NCI-H1436 treated with DMSO at 0.1 percent for 48 hours (cell line): Measurements from ENCODE around the gene TUBGCP2.

Experiments used
- DNase-seq: peaks from one replicate; lab custom pipeline; 2025; lab: John Stamatoyannopoulos, UW

Gene TUBGCP2

DNA sequence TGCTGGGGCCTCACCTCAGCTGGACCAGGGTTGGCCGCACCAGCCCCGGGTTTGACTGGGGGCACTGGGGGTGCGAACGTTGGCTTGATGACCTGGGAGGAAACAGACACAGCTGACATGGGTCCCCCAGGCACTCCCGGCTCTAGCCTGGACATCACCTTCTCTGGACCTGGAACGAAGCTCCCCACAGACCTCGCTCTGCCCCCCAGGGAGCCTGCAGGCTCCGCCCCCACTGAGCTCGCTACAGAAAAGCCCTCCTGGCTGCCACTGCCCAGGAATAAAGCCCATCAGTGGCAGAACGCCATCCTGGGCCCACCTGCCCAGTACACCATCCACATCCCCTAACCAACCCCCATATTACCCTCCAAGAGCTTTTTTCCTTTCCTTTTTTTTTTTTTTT lies 45.0 kb downstream of the TUBGCP2 start:
- no peak for DNase-seq

DNA sequence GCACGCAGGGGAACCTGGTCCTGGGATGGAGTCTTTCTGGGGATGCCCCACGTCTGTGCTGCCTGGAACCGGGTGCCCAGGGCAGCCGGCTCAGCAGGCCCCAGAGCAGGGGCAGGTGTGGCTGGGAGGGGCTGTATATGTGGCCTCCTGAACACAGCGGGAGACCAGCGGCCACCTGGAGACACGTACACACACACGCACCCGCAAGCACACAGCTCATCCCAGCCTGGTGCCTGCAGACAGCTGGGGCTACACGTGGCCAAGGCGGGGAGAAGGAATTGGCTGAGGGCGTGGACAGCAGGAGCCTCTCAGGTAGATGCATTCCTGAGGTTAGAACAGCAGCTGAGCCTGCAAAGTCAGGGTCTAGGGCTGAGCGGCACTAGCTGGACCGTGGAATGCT lies 46.0 kb downstream of the TUBGCP2 start:
- DNase-seq, result no peak

GRCh38 chr10:133261726-133262325 lies 46.8 kb downstream of the TUBGCP2 start:
- no peak for DNase-seq

DNA sequence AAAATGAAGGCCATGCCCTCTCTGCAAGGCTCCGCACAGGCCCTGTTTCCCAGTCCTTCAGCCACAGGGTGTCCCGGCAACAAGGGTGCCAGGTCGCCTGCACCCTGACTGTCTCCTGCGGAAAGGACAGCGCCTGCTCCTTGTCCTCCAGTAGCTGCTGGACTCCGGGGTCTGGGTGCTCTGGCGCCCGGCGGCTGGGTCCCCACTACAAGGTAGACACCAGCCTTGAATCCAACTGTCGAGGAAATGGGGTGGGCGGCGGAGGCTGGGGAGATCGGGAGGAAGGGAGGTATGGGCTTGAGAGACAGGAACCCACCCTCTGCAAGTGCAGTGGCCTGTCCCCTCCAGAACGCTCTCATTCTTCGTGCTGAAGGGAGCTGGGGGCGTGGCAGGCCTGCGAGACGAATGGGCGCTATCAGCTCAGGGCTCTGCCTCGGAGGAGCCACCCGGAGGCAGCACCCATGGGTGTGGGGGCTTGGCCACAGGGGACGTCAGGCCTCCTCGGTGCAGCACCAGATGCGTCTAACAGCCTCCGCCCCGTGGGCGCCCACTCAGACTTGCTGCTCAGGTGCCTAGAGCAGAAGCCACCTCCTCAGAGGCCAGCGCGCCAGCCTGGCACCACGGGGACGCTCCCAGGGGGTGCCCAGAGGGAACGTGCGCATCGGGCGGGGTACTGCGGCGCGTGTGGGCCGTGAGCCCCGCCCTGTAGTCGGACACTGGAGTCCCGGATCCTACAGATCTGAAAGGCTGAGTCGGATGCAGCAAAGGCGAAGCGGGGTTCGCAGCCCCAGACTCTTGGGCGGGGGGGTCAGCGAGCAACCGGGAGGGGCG lies 47.6 kb downstream of the TUBGCP2 start:
- no peak for DNase-seq

GRCh38 chr10:133259602-133259989 lies 49.1 kb downstream of the TUBGCP2 start:
- no peak for DNase-seq

GRCh38 chr10:133258818-133259601 lies 49.7 kb downstream of the TUBGCP2 start:
- DNase-seq, result no peak

GRCh38 chr10:133258066-133258817 lies 50.4 kb downstream of the TUBGCP2 start:
- DNase-seq, result no peak

GRCh38 chr10:133257489-133258065 lies 51.1 kb downstream of the TUBGCP2 start:
- peak; percentile 19 for DNase-seq

DNA sequence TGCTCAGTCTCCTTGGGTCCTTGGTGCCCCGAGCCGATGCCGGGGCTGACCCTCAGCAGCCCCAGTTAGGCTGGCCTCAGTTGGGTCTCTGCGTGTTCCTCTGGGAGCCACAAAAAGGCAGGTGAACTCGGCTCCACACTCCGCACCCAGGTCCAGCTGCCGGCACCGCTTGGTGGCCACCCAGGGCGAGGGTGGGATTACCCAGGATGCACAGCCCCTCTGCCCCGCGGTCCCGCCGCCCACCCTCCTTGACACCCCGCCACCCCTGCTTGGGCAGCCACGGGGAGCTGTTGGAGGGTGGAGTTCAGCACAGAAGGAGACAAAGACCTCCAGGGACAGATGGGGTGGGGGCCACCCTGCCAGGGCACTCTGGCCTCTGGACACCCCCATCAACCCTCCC lies 53.3 kb downstream of the TUBGCP2 start:
- DNase-seq, result no peak

DNA sequence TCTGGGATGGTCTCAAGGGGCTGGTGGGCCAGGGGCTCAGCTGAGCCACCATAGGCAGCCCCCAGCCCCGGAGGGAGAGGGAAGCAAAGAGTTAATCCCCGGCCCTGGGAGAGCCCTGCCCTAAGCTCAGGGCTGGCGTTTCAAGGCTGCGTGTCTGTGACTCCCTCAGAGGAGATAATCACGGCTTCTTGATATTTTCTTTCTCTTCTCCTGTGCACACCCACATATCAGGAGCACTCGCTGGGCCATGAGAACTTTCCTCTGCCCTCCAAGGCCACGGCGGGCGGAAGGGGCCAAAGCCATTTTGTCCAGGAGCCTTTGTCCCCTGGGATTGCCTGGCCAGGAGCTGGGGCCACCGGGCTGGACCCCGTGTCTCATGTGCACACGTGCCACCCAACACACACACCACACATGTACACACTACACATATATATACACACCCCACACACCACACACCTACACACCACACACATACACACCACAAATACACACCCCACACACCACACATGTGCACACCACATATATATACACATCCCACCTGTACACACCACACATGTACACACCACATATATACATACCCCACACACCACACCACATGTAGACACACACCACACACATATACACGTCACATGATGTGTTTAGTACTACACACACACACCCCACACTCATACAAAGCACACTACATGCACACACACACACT lies 54.1 kb downstream of the TUBGCP2 start:
- DNase-seq, result no peak

GRCh38 chr10:133253361-133253955 lies 55.2 kb downstream of the TUBGCP2 start:
- no peak for DNase-seq

- no peak for DNase-seq
Measured at GRCh38 chr10:133252223-133252552, 56.5 kb downstream of the TUBGCP2 start.

- DNase-seq, result no peak
Measured at GRCh38 chr10:133251388-133252222, 57.1 kb downstream of the TUBGCP2 start.

- DNase-seq, result no peak
Measured at GRCh38 chr10:133249975-133250754, 58.5 kb downstream of the TUBGCP2 start.

DNA sequence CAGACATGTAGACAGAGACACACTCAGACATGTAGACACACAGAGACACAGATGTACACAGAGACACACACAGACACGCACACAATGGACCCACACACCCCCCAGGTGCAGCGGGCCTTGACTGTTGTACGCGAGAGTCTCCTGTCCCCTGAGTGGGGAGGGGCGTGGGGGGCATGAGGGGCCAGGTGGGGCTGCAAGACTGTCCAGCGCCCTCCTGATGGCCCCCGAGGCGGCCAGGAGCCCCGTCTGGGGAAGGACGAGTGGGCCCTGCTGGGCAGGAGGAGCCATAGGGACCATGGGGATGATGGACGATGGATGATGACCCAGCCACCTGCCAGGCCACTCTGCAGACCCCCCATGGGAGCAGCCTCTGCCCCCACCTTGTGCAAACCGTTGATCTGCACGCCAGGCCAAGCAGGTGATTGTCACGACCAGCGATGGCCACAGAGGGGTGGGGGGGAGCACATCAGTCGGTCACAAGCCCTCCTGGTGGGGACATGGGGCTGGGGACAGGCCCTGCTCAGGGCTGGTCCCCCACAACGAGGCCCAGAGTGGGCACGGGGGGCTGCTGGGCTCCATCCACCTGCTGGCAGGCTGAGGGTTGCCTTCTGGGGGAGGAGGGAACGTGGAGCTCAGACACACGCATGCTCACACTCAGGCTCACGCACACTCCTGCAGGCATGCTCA lies 59.4 kb downstream of the TUBGCP2 start:
- no peak for DNase-seq

DNA sequence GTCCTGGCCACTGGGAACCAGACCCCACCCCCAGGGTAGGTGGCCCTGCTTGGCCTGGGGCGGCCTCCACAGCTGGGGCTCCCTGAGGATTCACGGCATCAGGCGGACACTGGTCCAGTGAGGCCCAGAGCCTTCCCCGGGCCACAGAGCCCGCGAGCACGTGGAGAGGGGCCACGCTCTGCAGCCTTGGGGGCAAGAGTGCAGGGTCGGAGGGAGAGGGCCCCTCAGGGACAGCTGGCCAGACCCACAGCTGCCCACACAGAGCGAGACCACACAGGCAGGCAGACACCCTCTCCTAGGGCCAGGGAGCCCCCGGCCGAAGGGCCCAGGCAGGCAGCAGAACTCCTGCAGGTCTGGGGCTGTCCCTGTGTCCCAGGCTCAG lies 60.3 kb downstream of the TUBGCP2 start:
- no peak for DNase-seq

DNA sequence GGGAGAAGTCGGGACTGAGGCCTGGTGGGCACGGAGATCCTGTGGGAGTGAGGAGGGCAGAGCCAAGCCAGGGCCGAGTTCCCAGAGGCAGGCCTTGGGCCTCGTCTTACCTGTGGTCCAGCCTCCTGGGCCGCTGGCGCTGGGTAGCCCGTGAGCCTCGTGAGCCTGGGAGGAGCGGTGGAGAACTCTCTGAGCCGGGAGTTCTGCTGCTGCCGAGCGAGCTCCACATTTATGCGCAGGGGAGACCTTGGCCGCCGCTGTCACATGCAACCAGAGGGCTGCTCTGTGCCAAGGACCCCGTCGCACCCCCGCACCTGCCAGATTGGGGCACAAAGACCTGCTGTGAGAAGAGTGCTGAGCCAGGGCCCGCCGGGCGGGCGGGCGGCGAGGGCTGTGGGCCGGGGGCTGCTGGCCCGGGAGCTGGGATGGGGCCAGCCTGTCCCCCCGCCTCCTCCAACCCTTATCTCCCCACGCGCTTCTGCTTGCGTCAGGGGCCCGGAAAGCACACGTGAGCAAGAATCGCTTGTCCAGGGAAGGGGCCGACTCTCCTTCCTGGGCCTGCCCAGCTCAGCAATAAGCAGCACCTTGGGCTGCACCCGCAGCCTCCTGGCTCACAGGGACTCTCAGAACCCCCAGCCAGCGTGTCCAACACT lies 60.9 kb downstream of the TUBGCP2 start:
- DNase-seq, result no peak

DNA sequence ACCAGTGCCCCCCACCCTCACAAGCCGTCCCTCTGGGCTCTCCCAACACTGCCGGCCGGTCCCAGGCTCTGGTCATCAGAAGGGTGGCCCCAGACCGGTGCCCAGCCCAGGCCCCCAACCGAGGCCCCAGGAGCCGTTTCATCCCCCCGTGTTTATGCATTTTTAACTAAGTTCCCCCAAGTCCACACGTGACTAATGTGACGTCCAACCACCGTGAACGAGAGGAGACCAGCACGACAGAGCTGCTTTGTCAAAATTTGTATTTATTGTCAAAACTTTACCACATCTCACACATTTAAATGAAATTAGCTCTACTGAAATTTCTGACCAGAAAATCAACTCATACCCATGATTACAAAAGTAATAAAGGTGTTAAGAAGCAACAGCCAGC lies 62.4 kb downstream of the TUBGCP2 start:
- DNase-seq, result no peak
